IMR-90 (cell line): Measurements from ENCODE around the gene VPS26A. TPM values are rescaled to one million over a fixed set of nuclear protein-coding genes. Genes with fewer than 3 reads are reported as not detected.

ENCODE experiments used
- ATAC-seq: fragments of 200-7000 bp; cut with Tn5 transposase; 2 replicates; pipeline ENCODE4 v1.9.1; 2020; ENCODE audit warnings: low read depth, mild to moderate bottlenecking, moderate library complexity
- BruUV-seq: library from RNA; stranded (reverse); fragments of 400-500 nt; replicated peaks from 2 replicates; lab custom pipeline; 2021; lab: Mats Ljungman, UMichigan
- CTCF ChIA-PET: fragments of 300-600 bp; formaldehyde crosslinking; extraction: SDS; loops from one replicate; lab custom pipeline; 2021; ENCODE audit warnings: antibody characterized with exemption; lab: Yijun Ruan, JAX
- POLR2A ChIA-PET: fragments of 300-600 bp; sonication (Branson Sonifier 250); formaldehyde crosslinking; loops from one replicate; lab custom pipeline; 2022; ENCODE audit warnings: antibody characterized with exemption; ENCODE audit not compliant: unreplicated experiment; lab: Charles Lee
- DNase-seq: peaks from one replicate; pipeline ENCODE4 v3.0.0; 2013
- H2AFZ ChIP-seq: replicated peaks from 2 replicates; pipeline ENCODE3; 2013; ENCODE audit warnings: low read length, mild to moderate bottlenecking; ENCODE audit not compliant: poor library complexity
- H2AK5ac ChIP-seq: 2 replicates; pipeline ENCODE4 v1.6.1; 2013; ENCODE audit warnings: low read depth, low read length, inconsistent platforms
- H2AK9ac ChIP-seq: replicated peaks from 2 replicates; pipeline ENCODE3; 2013; ENCODE audit warnings: mild to moderate bottlenecking, low read depth, low read length, moderate library complexity; ENCODE audit not compliant: poor library complexity
- H2BK120ac ChIP-seq: 2 replicates; pipeline ENCODE4 v1.6.1; 2013; ENCODE audit warnings: low read depth, low read length, inconsistent platforms
- H2BK15ac ChIP-seq: 3 replicates; pipeline ENCODE4 v1.6.1; 2013; ENCODE audit warnings: low read depth, low read length, inconsistent platforms
- H2BK20ac ChIP-seq: 2 replicates; pipeline ENCODE4 v1.6.1; 2013; ENCODE audit warnings: low read depth, mild to moderate bottlenecking, inconsistent platforms, low read length, moderate library complexity
- H2BK5ac ChIP-seq: 2 replicates; pipeline ENCODE4 v1.6.1; 2013; ENCODE audit warnings: mild to moderate bottlenecking, low read depth, low read length, inconsistent platforms; ENCODE audit not compliant: poor library complexity, severe bottlenecking
- H3K14ac ChIP-seq: replicated peaks from 2 replicates; pipeline ENCODE4 v1.6.1; 2013; ENCODE audit warnings: low read depth, low read length, inconsistent platforms
- H3K18ac ChIP-seq: 2 replicates; pipeline ENCODE4 v1.6.1; 2013; ENCODE audit warnings: low read depth, low read length, control low read depth
- H3K23ac ChIP-seq: 2 replicates; pipeline ENCODE4 v1.6.1; 2013; ENCODE audit warnings: low read depth, low read length, inconsistent platforms
- H3K27ac ChIP-seq: 2 replicates; pipeline ENCODE4 v1.5.1; 2013; ENCODE audit warnings: mild to moderate bottlenecking, control low read depth, low read length; ENCODE audit not compliant: insufficient read depth
- H3K27me3 ChIP-seq: 2 replicates; pipeline ENCODE4 v1.6.1; 2013; ENCODE audit warnings: low read length; ENCODE audit not compliant: control insufficient read depth, insufficient read depth
- H3K36me3 ChIP-seq: 2 replicates; pipeline ENCODE4 v1.6.1; 2013; ENCODE audit warnings: low read length, mixed read lengths; ENCODE audit not compliant: control insufficient read depth, insufficient read depth
- H3K4ac ChIP-seq: 2 replicates; pipeline ENCODE4 v1.6.1; 2013; ENCODE audit warnings: low read depth, low read length, inconsistent platforms
- H3K4me1 ChIP-seq: 2 replicates; pipeline ENCODE4 v1.6.1; 2013; ENCODE audit warnings: low read length, mixed read lengths; ENCODE audit not compliant: control insufficient read depth, insufficient read depth
- H3K4me2 ChIP-seq: 2 replicates; pipeline ENCODE4 v1.6.1; 2013; ENCODE audit warnings: low read depth, mild to moderate bottlenecking, control low read depth, low read length, moderate library complexity
- H3K4me3 ChIP-seq: 2 replicates; pipeline ENCODE4 v1.5.1; 2013; ENCODE audit warnings: low read depth, mild to moderate bottlenecking, control low read depth, low read length, moderate library complexity; ENCODE audit not compliant: insufficient read depth
- H3K56ac ChIP-seq: 2 replicates; pipeline ENCODE4 v1.6.1; 2013; ENCODE audit warnings: low read length, inconsistent platforms; ENCODE audit not compliant: insufficient read depth; ENCODE audit errors: extremely low read depth
- H3K79me1 ChIP-seq, 2 experiments: 2 replicates each; pipeline ENCODE4 v1.6.1; 2013; ENCODE audit warnings: low read length in 2 of 2, inconsistent platforms in 1 of 2, low read depth in 1 of 2
- H3K9ac ChIP-seq: 2 replicates; pipeline ENCODE4 v1.6.1; 2013; ENCODE audit warnings: low read depth, low read length, control low read depth
- H3K9me1 ChIP-seq: 2 replicates; pipeline ENCODE4 v1.6.1; 2013; ENCODE audit warnings: low read length, inconsistent platforms; ENCODE audit not compliant: insufficient read depth
- H3K9me3 ChIP-seq: 2 replicates; pipeline ENCODE4 v1.6.1; 2013; ENCODE audit warnings: low read length; ENCODE audit not compliant: control insufficient read depth, insufficient read depth
- H4K20me1 ChIP-seq: 2 replicates; pipeline ENCODE4 v1.6.1; 2013; ENCODE audit warnings: low read length, inconsistent platforms; ENCODE audit not compliant: insufficient read depth
- H4K5ac ChIP-seq: 2 replicates; pipeline ENCODE4 v1.6.1; 2013; ENCODE audit warnings: mild to moderate bottlenecking, low read depth, low read length, control low read depth
- H4K8ac ChIP-seq, 2 experiments: 2 replicates each; pipeline ENCODE4 v1.6.1; 2013; ENCODE audit warnings: low read depth in 2 of 2, low read length in 2 of 2, control low read depth in 1 of 2, inconsistent platforms in 1 of 2
- H4K91ac ChIP-seq: 2 replicates; pipeline ENCODE4 v1.6.1; 2013; ENCODE audit warnings: low read depth, low read length, inconsistent platforms; ENCODE audit not compliant: insufficient read depth
- BHLHE40 ChIP-seq: fragments of 150-350 bp; IDR thresholded peaks from 2 replicates; pipeline ENCODE4 v1.6.1; 2016; ENCODE audit warnings: mild to moderate bottlenecking, low read depth, low read length
- CEBPB ChIP-seq: IDR thresholded peaks from 2 replicates; pipeline ENCODE4 v1.6.1; 2012; ENCODE audit warnings: low read depth, low read length, improper control_type of control experiment
- CHD1 ChIP-seq: IDR thresholded peaks from 2 replicates; pipeline ENCODE4 v1.6.1; 2012; ENCODE audit warnings: low read depth, low read length, improper control_type of control experiment
- FOS ChIP-seq: fragments of 150-350 bp; IDR thresholded peaks from 2 replicates; pipeline ENCODE4 v1.6.1; 2016; ENCODE audit warnings: low read depth, low read length
- MAFK ChIP-seq: IDR thresholded peaks from 2 replicates; pipeline ENCODE4 v1.6.1; 2012; ENCODE audit warnings: low read depth, low read length, improper control_type of control experiment
- MAZ ChIP-seq: IDR thresholded peaks from 2 replicates; pipeline ENCODE4 v1.6.1; 2012; ENCODE audit warnings: low read depth, mild to moderate bottlenecking, low read length, improper control_type of control experiment, moderate library complexity, borderline replicate concordance
- MXI1 ChIP-seq: IDR thresholded peaks from 2 replicates; pipeline ENCODE4 v1.6.1; 2012; ENCODE audit warnings: low read depth, mild to moderate bottlenecking, low read length, moderate library complexity, borderline replicate concordance
- NFE2L2 ChIP-seq: fragments of 150-350 bp; IDR thresholded peaks from 2 replicates; pipeline ENCODE4 v1.6.1; 2016; ENCODE audit warnings: low read depth, mild to moderate bottlenecking, low read length
- POLR2A ChIP-seq: IDR thresholded peaks from 2 replicates; pipeline ENCODE4 v1.6.1; 2012; ENCODE audit warnings: mild to moderate bottlenecking, low read depth, low read length
- RAD21 ChIP-seq: IDR thresholded peaks from 2 replicates; pipeline ENCODE4 v1.6.1; 2012; ENCODE audit warnings: low read length, improper control_type of control experiment
- RCOR1 ChIP-seq: IDR thresholded peaks from 2 replicates; pipeline ENCODE4 v1.6.1; 2012; ENCODE audit warnings: mild to moderate bottlenecking, low read length, improper control_type of control experiment; ENCODE audit not compliant: insufficient replicate concordance
- RFX5 ChIP-seq: IDR thresholded peaks from 2 replicates; pipeline ENCODE4 v1.8.0; 2012; ENCODE audit warnings: low read depth, mild to moderate bottlenecking, low read length, moderate library complexity
- SMC3 ChIP-seq: fragments of 150-350 bp; IDR thresholded peaks from 2 replicates; pipeline ENCODE4 v1.6.1; 2016; ENCODE audit warnings: low read depth, mild to moderate bottlenecking, antibody characterized with exemption, low read length, moderate library complexity
- WGBS, 2 experiments: methylation state at CpG; one replicate each; pipeline versions ENCODE4 v1.1.5 to v1.1.7; 2013; ENCODE audit warnings: missing lambda C conversion rate in 2 of 2; ENCODE audit not compliant: insufficient read length in 1 of 2; ENCODE audit errors: extremely low coverage in 2 of 2; 5-methylcytosine and 5-hydroxymethylcytosine counted together
- dilution Hi-C: fragments of 300-500 bp; cut with HindIII; formaldehyde crosslinking; loops from one replicate; pipeline ENCODE4 v1.14.3; 2018; ENCODE audit warnings: low sequenced_read_pairs; ENCODE audit not compliant: unreplicated experiment
- in situ Hi-C: fragments of 300-500 bp; cut with MboI; formaldehyde crosslinking; loops from 3 replicates; pipeline ENCODE4 v1.14.3; 2019; ENCODE audit warnings: low sequenced_read_pairs, inconsistent platforms, mixed read lengths
- intact Hi-C: fragments of 100-400 bp; cut with micrococcal nuclease; formaldehyde crosslinking; loops from 2 replicates; pipeline ENCODE4 v1.10.0; 2022
- polyA plus RNA-seq, 3 experiments: library from polyadenylated mRNA; depleted of rRNA; stranded (reverse); fragments of >200 nt; gene quantifications; 2 replicates each; pipeline ENCODE4 v1.2.3, GENCODE V29; 2012; ENCODE audit warnings: low replicate concordance in 1 of 3
- total RNA-seq: library from RNA; depleted of rRNA; stranded (reverse); fragments of >200 nt; gene quantifications from 2 replicates; pipeline ENCODE4 v1.2.3, GENCODE V29; 2012
- TF ChIP-seq, protein P1 (sequence below): fragments of 150-350 bp; IDR thresholded peaks from 2 replicates; pipeline ENCODE4 v1.6.1; 2016; ENCODE audit warnings: low read depth, mild to moderate bottlenecking, low read length, moderate library complexity, borderline replicate concordance
- TF ChIP-seq, protein P2 (sequence below): conservative IDR thresholded peaks from 2 replicates; pipeline ENCODE4 v1.5.1; 2012; ENCODE audit warnings: mild to moderate bottlenecking, low read depth, low read length, improper control_type of control experiment
- TF ChIP-seq, protein P3 (sequence below): fragments of 150-350 bp; IDR thresholded peaks from 2 replicates; pipeline ENCODE4 v1.6.1; 2017; ENCODE audit warnings: mild to moderate bottlenecking, antibody characterized with exemption, low read length, low read depth

The VPS26A gene
- total and polyA plus RNA-seq, 2 of the 4 experiments (the other 2 are of a cell fraction), result 7.2 to 18.7 TPM

DNA sequence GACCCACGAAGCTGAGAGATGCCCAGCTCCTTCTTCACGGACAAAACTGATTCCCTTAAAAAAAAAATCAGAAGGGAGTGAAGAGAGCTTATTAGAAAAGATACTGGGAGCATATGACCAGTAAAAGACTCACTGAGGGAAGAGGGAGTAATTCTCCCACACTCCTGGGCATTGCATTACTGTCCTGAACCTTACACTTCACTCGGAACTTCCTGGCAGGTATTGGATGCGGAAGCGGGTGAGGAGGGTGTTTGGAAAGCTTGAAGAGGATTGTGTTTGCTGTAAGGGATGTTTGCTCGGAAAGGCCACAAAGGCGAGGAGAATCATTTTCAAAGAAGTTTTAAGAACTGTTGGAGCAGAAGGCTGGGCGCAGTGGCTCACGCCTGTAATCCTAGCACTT lies 96.5 kb downstream of the VPS26A start:
- POLR2A ChIA-PET, result no interaction called here
- dilution Hi-C loops, result no loop called here
- in situ Hi-C loops, result no loop called here
- Histone ChIP-seq H4K8ac (no peak overlapping the region), H3K9ac (no peak overlapping the region), H2AK9ac (no peak overlapping the region), H3K4ac (no peak overlapping the region), H3K9me3 (no peaks in the 10 kb centered on the region), H3K27ac (no peak overlapping the region), H3K9me1 (0 out of 2 replicates have a peak, but pooled peaks cover 8% of the 10 kb centered on the region), H2AK5ac (no peak overlapping the region), H2BK15ac (no peak overlapping the region), H2BK120ac (no peak overlapping the region), H3K27me3 (no peaks in the 10 kb centered on the region), H4K20me1 (no peaks in the 10 kb centered on the region), H4K5ac (no peak overlapping the region), H3K4me1 (peaks cover 3% of the 10 kb centered on the region; the same call in 1 of the 2 replicates), H2AFZ (no peak overlapping the region), H2BK20ac (no peak overlapping the region), H2BK5ac (no peak overlapping the region), H3K56ac (no peak overlapping the region), H3K23ac (no peak overlapping the region), H3K36me3 (no peaks in the 10 kb centered on the region), H3K18ac (no peak overlapping the region), H3K4me2 (no peak overlapping the region), H4K91ac (no peak overlapping the region), H3K4me3 (no peak overlapping the region), H3K14ac (no peak overlapping the region), H3K79me1 (no peaks in the 10 kb centered on the region)
- intact Hi-C loops, result no loop called here
- ATAC-seq, result no peak
- DNase-seq, result no peak
- TF ChIP-seq FOS (no peak), RAD21 (no peak), CHD1 (no peak), POLR2A (no peak), MAFK (no peak), MAZ (no peak), BHLHE40 (no peak), SMC3 (no peak), MXI1 (no peak), NFE2L2 (no peak), CEBPB (no peak), RCOR1 (no peak), RFX5 (no peak)
- TF ChIP-seq, protein P1, sequence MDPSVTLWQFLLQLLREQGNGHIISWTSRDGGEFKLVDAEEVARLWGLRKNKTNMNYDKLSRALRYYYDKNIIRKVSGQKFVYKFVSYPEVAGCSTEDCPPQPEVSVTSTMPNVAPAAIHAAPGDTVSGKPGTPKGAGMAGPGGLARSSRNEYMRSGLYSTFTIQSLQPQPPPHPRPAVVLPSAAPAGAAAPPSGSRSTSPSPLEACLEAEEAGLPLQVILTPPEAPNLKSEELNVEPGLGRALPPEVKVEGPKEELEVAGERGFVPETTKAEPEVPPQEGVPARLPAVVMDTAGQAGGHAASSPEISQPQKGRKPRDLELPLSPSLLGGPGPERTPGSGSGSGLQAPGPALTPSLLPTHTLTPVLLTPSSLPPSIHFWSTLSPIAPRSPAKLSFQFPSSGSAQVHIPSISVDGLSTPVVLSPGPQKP, result no peak
- TF ChIP-seq, protein P2, sequence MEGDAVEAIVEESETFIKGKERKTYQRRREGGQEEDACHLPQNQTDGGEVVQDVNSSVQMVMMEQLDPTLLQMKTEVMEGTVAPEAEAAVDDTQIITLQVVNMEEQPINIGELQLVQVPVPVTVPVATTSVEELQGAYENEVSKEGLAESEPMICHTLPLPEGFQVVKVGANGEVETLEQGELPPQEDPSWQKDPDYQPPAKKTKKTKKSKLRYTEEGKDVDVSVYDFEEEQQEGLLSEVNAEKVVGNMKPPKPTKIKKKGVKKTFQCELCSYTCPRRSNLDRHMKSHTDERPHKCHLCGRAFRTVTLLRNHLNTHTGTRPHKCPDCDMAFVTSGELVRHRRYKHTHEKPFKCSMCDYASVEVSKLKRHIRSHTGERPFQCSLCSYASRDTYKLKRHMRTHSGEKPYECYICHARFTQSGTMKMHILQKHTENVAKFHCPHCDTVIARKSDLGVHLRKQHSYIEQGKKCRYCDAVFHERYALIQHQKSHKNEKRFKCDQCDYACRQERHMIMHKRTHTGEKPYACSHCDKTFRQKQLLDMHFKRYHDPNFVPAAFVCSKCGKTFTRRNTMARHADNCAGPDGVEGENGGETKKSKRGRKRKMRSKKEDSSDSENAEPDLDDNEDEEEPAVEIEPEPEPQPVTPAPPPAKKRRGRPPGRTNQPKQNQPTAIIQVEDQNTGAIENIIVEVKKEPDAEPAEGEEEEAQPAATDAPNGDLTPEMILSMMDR, result no peak
- TF ChIP-seq, protein P3, sequence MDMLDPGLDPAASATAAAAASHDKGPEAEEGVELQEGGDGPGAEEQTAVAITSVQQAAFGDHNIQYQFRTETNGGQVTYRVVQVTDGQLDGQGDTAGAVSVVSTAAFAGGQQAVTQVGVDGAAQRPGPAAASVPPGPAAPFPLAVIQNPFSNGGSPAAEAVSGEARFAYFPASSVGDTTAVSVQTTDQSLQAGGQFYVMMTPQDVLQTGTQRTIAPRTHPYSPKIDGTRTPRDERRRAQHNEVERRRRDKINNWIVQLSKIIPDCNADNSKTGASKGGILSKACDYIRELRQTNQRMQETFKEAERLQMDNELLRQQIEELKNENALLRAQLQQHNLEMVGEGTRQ, result no peak
- WGBS, 2 experiments, result 100% methylated on average over 1 of the region's 9 CpGs; no CpG with 5 or more reads in 1 of the 2 experiments
- CTCF ChIA-PET, result no interaction called here
- no TSS peak for BruUV-seq
